ENCODE data around the gene CSNK1G1. TPM values are rescaled to one million over a fixed set of nuclear protein-coding genes. Genes with fewer than 3 reads are reported as not detected.

CSNK1G1 gene
- total RNA-seq, result 11.0 and 11.2 TPM in 2 replicates

DNA sequence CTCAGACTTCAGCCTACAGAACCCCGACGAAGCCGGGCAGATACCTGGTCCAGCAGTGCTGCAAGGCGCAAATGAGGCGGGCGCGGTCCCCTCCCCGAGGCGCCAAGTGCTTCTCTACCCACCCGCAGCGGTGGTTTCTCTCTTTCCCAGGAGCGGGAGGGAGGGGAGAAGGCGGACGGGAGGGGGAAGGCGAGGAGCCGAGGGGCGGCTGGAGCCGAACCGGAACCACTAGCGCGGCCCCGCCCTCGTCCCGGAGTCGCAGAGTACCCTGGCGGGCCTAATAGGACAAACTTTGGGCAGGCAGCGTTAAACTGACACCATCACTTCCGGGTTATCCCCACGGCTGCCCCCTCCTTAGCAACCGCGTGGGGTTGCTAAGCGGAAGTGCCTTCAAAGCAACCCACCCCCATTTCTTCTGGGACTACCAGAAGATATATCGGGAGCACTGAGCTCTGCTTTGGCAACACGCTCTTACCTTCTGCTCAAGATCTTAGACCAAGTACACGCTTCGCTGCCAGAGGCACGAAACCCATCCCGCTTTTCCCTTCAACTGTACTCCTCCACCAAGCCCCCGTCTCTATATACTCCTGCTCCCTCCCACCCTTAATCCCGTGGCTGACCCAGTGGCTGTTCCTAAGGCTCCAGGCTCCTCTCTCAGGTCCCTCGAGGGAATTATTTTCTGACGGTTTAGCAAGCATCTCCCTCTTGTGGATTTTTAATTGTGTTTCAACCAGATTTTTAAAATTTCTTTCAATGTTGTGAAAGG is at the start of gene CSNK1G1:
CSNK1G1 (minus strand) TSS at position 230 of the 766 bp plus-strand sequence. CDS start 55,674 bp downstream, outside the sequence.

DNA sequence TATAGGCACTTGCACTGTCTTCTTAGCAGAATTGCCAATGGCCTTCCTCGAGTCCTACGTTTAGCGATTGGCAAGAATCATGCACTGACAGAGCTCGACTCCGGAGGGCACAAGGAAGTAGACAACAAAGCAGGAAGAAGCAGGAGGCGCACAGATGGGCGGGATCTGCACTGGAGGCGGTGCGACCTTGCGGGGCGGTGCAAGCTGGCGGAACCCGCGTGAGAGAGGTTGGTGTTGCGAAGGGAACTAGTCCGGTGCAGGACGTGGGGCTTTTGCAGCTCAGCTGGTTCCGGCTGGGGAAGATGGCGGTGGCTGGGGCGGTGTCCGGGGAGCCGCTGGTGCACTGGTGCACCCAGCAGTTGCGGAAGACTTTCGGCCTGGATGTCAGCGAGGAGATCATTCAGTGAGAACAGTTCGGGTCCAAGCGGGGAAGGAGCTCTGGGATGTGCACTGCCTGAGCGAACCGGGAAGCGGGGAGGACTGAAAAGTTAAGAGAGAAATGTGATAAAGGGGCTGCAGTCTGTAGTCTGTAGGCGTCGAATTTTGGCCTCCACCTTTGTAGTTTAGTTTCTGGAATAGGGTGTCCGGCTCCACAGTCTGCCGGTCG is 31.7 kb upstream of the CSNK1G1 start, which contains the start of gene TRIP4:
TRIP4 (plus strand) TSS at position 275 of the 607 bp plus-strand sequence; CDS start at position 303, 28 bp downstream.

DNA sequence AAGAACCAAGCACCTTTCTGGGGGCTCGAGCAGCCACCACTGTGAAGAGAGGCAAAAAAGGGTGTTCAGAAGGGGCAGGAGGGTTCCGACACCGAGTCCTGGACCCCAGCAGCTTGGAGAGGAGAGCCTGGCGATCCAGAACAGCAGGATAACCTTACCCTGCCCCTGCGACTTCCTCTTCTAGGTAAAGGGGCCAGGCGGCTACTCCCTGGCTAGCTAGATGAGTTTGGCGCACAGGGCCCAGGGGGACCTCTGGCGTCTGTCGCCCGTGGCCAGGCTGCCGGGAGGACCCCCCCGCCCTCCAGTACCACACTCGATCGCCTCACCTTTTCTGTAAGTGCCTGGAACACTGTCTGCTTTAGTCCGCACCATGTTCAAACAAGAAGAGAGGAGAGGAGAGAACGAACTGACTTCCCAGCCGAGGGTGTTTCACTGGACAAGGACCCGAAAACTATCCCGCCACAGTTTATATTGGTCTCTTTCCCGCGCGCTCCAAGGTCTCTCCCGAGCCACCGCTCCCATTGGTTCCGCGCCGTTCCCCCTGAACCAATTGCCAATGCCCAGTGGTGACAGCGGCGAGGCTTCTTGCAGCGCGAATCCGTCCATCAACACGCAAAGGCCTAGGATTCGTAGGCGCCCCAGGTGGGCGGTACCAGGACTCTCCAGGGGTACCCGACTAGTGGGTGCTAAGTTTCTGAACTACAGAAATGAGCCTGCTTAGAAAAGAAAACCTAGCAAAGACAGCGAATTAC is 25.2 kb upstream of the CSNK1G1 start, which contains the start of gene PCLAF:
PCLAF (minus strand) TSS at position 442 of the 752 bp plus-strand sequence; CDS start at position 372, 70 bp downstream.

DNA sequence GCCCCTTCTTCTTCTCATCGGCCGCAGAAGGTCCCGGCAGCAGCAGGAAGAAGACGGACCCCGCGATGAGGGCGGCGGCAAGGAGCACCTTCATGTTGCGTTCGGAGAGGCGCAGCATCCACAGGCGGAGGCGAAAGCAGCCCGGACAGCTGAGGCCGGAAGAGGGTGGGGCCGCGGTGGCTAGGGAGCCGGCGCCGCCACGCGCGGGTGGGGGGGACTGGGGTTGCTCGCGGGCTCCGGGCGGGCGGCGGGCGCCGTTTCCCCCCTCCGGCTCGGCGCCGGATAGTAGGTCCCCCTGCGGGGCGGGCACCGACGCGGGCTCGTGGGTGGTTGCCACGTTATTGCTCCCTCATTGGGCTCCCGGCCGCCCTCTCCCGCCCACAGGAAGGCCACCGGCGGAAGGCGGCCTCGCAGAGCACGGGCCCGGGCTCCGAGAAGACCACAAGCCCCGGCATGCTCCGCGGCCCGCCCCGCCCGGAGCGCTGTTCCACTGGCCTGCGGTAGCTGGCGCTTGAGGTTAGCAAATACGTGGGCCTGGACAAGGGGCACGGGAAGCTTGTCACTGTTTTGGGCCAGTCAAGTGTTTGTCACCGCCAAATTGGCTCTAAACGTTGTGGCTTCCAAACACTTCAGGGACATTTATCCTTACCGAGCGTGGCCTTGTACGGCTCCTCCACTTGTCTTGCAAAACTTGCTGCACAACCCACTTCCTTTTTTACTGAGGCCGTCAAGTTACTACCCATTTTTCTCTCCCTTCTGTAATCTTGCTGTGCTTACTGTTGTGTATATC is 192.9 kb downstream of the CSNK1G1 start, which contains the start of gene PPIB:
PPIB (minus strand) TSS at position 154 of the 790 bp plus-strand sequence; CDS start at position 118, 36 bp downstream.

DNA sequence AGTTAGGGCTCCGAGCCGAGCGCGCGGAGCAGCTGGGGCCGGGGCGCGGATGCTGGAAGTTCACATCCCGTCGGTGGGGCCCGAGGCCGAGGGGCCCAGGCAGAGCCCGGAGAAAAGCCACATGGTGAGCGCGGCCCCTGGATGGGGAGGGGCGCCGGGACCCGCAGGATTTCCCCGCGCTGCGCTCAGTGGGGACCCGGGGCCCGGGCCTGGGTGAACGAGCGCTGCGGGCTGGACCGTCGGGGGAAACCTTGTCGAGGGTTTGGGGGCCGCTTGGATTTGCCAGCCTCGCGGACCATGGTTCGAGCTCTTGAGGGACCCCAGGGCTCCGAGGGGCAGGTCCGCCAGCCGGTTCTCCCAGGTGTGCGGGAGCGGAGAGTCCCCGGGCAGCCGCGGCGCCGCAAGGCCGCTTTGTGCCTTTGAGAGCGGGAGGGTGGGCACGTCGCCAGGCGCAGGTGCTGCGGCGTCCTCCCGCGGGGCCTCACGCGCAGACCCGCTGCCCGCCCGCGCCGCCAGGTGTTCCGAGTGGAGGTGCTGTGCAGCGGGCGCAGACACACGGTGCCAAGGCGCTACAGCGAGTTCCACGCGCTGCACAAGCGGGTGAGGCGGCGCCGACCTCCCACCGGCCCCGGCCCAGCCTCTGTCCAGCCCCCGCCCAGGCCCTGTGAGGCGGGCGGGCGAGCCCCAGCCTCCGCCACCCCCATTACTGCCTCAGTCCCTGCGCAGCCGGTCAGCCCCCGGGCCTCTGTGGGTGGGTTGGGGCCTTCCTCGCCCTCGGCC is 204.1 kb downstream of the CSNK1G1 start, which contains the start of gene SNX22:
SNX22 (plus strand) TSS at position 5 of the 780 bp plus-strand sequence; CDS start at position 50, 45 bp downstream.

Other genes starting within 250 kb of the CSNK1G1 start
- 0.09 and 0.12 TPM in 2 replicates for gene SNX22, start 204.4 kb downstream of the CSNK1G1 start, total RNA-seq
- 535 and 996 TPM in 2 replicates for gene PPIB, start 193.2 kb downstream of the CSNK1G1 start, total RNA-seq
- 0.23 and 3.5 TPM in 2 replicates for gene PCLAF, start 25.3 kb upstream of the CSNK1G1 start, total RNA-seq
- 5.5 and 7.7 TPM in 2 replicates for gene TRIP4, start 31.7 kb upstream of the CSNK1G1 start, total RNA-seq
- gene ZNF609, start 104.4 kb upstream of the CSNK1G1 start, total RNA-seq, result 11.2 and 12.8 TPM in 2 replicates